ENCODE measurements around the gene SDK2. TPM values are rescaled to one million over a fixed set of nuclear protein-coding genes. Genes with fewer than 3 reads are reported as not detected.

The SDK2 gene
- total and polyA plus RNA-seq, 2 experiments from 2014 or later = 0.59 to 1.2 TPM

DNA sequence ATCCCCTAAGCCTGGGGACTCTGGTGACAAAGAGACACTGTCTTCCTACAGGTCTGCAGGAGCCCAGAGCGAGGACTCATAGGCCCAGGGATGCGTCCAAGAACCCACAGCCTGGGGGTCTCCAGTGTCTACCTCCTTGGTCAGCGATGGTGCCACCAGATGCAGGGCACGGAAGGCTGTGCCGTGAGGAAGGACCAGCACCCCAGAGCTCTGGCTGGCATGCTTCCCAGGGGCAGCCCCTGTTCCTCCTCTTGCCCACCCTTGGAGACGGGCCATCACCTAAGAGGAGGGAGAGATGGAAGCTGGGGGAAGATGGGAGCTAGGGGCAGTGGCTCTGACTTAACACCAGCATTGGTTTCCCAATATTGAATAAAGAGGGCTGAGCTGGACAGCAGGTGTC is 125.2 kb downstream of the SDK2 start:
- Histone ChIP-seq H3K4me2 (no peak overlapping the region), H3K79me2 (no peaks in the 10 kb centered on the region), H3K4me3 (no peak overlapping the region), H2AFZ (no peak overlapping the region), H4K20me1 (ENCODE audit: insufficient read depth, poor library complexity, severe bottlenecking) (no peaks in the 10 kb centered on the region), H3K4me1 (ENCODE audit: insufficient read depth) (no peaks in the 10 kb centered on the region), H3K36me3 (replicated peaks; ENCODE audit: insufficient read depth, low read depth) (no peaks in the 10 kb centered on the region), H3K27ac (no peak overlapping the region), H3K9me3 (ENCODE audit: low read depth) (no peaks in the 10 kb centered on the region), H3K27me3 (no peaks in the 10 kb centered on the region), H3K9me2 (replicated peaks; ENCODE audit: insufficient read depth) (no peaks in the 10 kb centered on the region)
- TF ChIP-seq EZH2phosphoT487 (IDR thresholded peaks at IDR 0.05; ENCODE audit: low read depth, severe bottlenecking, unreplicated experiment) = no peak
- no peak for TF ChIP-seq EZH2 (IDR thresholded peaks at IDR 0.05; ENCODE audit: borderline replicate concordance)
- TF ChIP-seq, protein P1, sequence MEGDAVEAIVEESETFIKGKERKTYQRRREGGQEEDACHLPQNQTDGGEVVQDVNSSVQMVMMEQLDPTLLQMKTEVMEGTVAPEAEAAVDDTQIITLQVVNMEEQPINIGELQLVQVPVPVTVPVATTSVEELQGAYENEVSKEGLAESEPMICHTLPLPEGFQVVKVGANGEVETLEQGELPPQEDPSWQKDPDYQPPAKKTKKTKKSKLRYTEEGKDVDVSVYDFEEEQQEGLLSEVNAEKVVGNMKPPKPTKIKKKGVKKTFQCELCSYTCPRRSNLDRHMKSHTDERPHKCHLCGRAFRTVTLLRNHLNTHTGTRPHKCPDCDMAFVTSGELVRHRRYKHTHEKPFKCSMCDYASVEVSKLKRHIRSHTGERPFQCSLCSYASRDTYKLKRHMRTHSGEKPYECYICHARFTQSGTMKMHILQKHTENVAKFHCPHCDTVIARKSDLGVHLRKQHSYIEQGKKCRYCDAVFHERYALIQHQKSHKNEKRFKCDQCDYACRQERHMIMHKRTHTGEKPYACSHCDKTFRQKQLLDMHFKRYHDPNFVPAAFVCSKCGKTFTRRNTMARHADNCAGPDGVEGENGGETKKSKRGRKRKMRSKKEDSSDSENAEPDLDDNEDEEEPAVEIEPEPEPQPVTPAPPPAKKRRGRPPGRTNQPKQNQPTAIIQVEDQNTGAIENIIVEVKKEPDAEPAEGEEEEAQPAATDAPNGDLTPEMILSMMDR (IDR thresholded peaks at IDR 0.05; ENCODE audit: poor library complexity) = no peak
- no peak for DNase-seq (ENCODE audit: low spot score)
- WGBS (ENCODE audit: low lambda C conversion rate, missing lambda C conversion rate) = 98% methylated on average over 6 of the region's 6 CpGs

DNA sequence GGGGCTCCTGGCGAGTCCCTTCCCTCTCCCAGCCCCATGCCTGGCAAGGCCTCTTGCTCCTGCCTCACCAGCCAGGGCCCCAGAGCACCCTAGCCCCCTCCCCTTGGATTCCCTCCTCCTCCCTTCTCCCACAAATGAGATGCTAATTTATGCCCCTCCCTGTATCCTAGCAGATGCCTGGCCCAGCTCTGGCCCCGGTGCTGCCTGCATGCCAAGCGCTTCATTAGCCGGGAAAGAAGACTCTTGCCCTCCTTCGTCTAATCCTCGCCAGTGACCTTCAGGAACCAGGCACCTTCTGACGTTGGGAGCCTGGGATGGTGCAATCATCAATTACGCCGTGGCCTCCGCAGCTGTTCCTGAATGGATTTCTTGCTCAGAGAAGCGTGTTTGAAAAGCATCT is 127.8 kb downstream of the SDK2 start:
- H3K36me3 ChIP-seq (replicated peaks; ENCODE audit: insufficient read depth, low read depth) = no peaks in the 10 kb centered on the region
- H4K20me1 ChIP-seq (ENCODE audit: insufficient read depth, poor library complexity, severe bottlenecking) = no peaks in the 10 kb centered on the region
- TF ChIP-seq EZH2 (IDR thresholded peaks at IDR 0.05; ENCODE audit: borderline replicate concordance) (no peak), EZH2phosphoT487 (IDR thresholded peaks at IDR 0.05; ENCODE audit: low read depth, severe bottlenecking, unreplicated experiment) (no peak)
- TF ChIP-seq, protein P1 (IDR thresholded peaks at IDR 0.05; ENCODE audit: poor library complexity) = no peak
- no peak overlapping the region for H3K4me2 ChIP-seq
- no peak for DNase-seq (ENCODE audit: low spot score)
- no peak overlapping the region for H3K27ac ChIP-seq
- H3K9me3 ChIP-seq (ENCODE audit: low read depth) = no peaks in the 10 kb centered on the region
- H3K4me3 ChIP-seq = no peak overlapping the region
- H3K4me1 ChIP-seq (ENCODE audit: insufficient read depth) = no peaks in the 10 kb centered on the region
- WGBS (ENCODE audit: low lambda C conversion rate, missing lambda C conversion rate) = 83% methylated on average over 11 of the region's 11 CpGs
- H2AFZ ChIP-seq = no peak overlapping the region
- no peaks in the 10 kb centered on the region for H3K27me3 ChIP-seq
- no peaks in the 10 kb centered on the region for H3K9me2 ChIP-seq (replicated peaks; ENCODE audit: insufficient read depth)
- no peaks in the 10 kb centered on the region for H3K79me2 ChIP-seq

DNA sequence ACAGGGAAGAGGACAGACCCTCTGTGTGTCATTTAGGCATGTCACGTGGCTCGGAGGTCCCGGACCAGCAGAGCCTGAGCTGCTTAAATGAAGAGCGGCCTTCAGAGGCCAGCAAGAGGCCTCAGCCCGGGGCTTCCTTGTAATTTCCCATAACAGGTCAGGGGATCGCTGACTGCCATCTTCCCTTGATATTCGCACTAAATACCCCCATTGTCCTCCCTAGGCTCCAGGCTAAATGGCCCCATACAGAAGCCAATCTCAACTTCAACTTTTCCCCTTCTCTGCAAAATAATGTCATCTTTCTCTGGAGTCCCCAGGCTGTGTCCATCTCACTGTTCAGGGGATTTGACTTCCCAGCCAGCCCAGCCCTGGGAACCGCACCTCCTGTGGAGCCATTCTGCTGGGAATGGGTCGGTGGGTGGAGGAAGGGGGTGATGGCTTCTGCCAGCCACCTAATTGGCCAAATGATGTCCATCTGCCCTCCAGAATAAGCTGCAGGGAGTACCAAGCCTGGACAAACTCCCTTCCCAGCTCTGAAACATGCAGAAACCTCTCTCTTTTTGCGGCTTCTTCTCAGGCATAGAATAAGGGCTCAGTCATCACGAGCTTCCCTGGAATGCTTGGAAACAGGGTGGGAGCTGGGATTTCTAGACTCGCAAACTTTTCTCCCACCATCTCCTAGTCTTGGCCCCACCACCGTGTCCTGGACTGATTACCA is 129.9 kb downstream of the SDK2 start:
- TF ChIP-seq, protein P1 (IDR thresholded peaks at IDR 0.05; ENCODE audit: poor library complexity) = no peak
- no peak for TF ChIP-seq EZH2phosphoT487 (IDR thresholded peaks at IDR 0.05; ENCODE audit: low read depth, severe bottlenecking, unreplicated experiment)
- TF ChIP-seq EZH2 (IDR thresholded peaks at IDR 0.05; ENCODE audit: borderline replicate concordance) = no peak
- H3K79me2 ChIP-seq = no peaks in the 10 kb centered on the region
- WGBS (ENCODE audit: low lambda C conversion rate, missing lambda C conversion rate) = 87% methylated on average over 13 of the region's 13 CpGs
- no peaks in the 10 kb centered on the region for H3K27me3 ChIP-seq
- no peak overlapping the region for H2AFZ ChIP-seq
- H3K9me2 ChIP-seq (replicated peaks; ENCODE audit: insufficient read depth) = no peaks in the 10 kb centered on the region
- DNase-seq (ENCODE audit: low spot score) = no peak
- H3K4me1 ChIP-seq (ENCODE audit: insufficient read depth) = no peaks in the 10 kb centered on the region
- H3K27ac ChIP-seq = no peak overlapping the region
- H4K20me1 ChIP-seq (ENCODE audit: insufficient read depth, poor library complexity, severe bottlenecking) = no peaks in the 10 kb centered on the region
- no peak overlapping the region for H3K4me3 ChIP-seq
- no peak overlapping the region for H3K4me2 ChIP-seq
- no peaks in the 10 kb centered on the region for H3K9me3 ChIP-seq (ENCODE audit: low read depth)
- no peaks in the 10 kb centered on the region for H3K36me3 ChIP-seq (replicated peaks; ENCODE audit: insufficient read depth, low read depth)

Measured in hepatocyte (in vitro differentiated cells).